Measurements from ENCODE around the gene ADRA2B.

DNA sequence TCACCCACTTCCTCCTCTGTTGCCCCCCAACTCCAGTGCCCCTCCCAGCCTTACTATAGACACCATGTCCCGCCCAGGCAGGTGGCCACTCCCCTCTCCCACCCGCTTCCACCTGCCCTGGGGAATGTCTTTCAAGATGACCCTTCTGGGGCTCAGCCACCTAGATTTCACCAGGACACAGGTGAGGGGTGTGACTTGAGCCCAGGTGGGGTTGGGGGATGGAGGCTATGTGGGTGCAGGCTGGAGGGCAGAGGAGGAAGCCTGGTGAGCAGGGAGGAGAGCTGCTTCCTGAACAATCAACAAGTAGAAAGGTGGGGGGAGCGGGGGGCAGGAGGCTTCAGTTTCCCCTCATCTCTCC, 8.7 kb downstream of the ADRA2B start:
- TF ChIP-seq MYC (IDR thresholded peaks at IDR 0.05; ENCODE audit: low read depth, low read length) (no peak), EZH2 (IDR thresholded peaks at IDR 0.05; ENCODE audit: borderline replicate concordance, low read depth, low read length, severe bottlenecking) (no peak), POLR2A (IDR thresholded peaks at IDR 0.05; ENCODE audit: low read depth, low read length) (no peak), POLR2AphosphoS5 (IDR thresholded peaks at IDR 0.05; ENCODE audit: insufficient read depth, low read depth, low read length) (no peak), GATA2 (IDR thresholded peaks at IDR 0.05; ENCODE audit: insufficient read depth, insufficient read length, low read depth, low read length) (no peak)
- TF ChIP-seq, protein P1, sequence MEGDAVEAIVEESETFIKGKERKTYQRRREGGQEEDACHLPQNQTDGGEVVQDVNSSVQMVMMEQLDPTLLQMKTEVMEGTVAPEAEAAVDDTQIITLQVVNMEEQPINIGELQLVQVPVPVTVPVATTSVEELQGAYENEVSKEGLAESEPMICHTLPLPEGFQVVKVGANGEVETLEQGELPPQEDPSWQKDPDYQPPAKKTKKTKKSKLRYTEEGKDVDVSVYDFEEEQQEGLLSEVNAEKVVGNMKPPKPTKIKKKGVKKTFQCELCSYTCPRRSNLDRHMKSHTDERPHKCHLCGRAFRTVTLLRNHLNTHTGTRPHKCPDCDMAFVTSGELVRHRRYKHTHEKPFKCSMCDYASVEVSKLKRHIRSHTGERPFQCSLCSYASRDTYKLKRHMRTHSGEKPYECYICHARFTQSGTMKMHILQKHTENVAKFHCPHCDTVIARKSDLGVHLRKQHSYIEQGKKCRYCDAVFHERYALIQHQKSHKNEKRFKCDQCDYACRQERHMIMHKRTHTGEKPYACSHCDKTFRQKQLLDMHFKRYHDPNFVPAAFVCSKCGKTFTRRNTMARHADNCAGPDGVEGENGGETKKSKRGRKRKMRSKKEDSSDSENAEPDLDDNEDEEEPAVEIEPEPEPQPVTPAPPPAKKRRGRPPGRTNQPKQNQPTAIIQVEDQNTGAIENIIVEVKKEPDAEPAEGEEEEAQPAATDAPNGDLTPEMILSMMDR (IDR thresholded peaks at IDR 0.05; ENCODE audit: extremely low read depth in 1 of 2, insufficient read depth in 1 of 2, low read depth in 1 of 2, low read length in 2 of 2): no peak

Data from endothelial cell of umbilical vein (primary cell).